ENCODE data around the gene GABRD.

The GABRD gene

DNA sequence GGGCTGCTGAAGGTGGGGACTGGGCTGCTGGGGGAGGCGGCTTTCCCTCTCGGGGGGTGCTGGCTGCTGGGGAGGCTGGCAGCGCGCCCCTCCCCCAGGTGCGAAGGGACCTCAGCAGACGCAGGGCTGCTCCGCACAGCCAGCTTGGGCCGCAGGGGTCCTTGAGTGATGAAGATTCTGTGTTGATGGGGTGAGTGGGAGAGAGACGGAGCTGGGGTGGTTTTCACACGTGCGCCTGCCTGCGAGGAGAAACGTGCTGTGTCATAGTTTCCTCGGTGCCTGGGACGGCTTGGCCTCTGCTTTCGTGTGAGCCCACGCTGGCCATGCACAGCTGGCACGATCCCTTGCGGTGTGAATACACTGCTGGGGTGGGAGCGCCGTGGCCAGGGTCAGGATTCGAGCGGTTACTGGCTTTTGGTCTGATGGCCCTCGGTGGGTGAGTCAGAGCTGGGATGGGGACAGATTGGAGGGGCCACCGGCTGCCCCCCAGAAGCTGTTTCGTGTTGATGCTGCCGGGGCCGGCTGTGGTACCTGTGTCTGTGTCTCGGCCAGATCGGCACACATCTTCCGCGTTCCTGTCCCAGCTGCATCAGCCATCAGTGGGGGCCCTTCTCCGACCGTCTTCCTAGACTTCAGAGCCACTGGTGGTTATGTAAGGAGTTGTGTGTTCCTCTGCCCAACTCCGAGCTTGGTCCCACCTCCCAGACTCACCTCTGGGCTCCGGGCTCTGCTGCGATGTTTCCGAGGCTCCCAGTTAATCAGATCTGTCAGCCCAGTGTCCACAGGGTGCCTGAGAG is 56.0 kb downstream of the GABRD start:
- H3K27ac ChIP-seq (ENCODE audit: insufficient read depth, low read length, poor library complexity, severe bottlenecking), result no peak overlapping the region
- no peaks in the 10 kb centered on the region for H3K4me1 ChIP-seq (ENCODE audit: control insufficient read depth, insufficient read depth, low read length, poor library complexity, severe bottlenecking)
- peaks cover 3% of the 10 kb centered on the region for H3K9me3 ChIP-seq (ENCODE audit: control insufficient read depth, low read length)
- no peak overlapping the region for H3K4me3 ChIP-seq (ENCODE audit: insufficient read depth, low read depth, low read length, poor library complexity, severe bottlenecking)
- H3K36me3 ChIP-seq (ENCODE audit: control insufficient read depth, insufficient read depth, low read length), result peaks cover 6% of the 10 kb centered on the region
- no peaks in the 10 kb centered on the region for H3K27me3 ChIP-seq (replicated peaks; ENCODE audit: control insufficient read depth, insufficient read depth, low read length, poor library complexity, severe bottlenecking)
- DNase-seq, result no peak

DNA sequence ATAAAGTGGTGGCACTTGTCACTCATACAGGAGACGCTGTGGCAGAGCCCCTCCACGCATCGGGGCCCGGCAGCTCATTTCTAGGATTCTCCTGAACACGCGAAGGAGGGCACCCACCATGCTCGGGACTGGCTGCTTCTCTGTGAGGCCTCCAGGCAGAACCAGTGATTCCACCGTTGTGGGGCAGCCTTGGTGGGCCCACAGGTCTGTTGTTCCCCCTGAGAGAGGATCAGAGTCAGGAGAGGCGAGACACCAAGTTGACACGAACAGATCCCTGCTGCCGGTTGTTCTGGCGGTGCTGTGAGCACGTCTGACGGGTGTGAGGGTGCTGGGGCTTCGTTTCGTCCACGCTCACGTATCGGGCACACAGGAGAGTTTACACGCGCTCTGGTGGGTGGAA is 57.7 kb downstream of the GABRD start:
- H3K4me3 ChIP-seq (ENCODE audit: insufficient read depth, low read depth, low read length, poor library complexity, severe bottlenecking), result no peak overlapping the region

DNA sequence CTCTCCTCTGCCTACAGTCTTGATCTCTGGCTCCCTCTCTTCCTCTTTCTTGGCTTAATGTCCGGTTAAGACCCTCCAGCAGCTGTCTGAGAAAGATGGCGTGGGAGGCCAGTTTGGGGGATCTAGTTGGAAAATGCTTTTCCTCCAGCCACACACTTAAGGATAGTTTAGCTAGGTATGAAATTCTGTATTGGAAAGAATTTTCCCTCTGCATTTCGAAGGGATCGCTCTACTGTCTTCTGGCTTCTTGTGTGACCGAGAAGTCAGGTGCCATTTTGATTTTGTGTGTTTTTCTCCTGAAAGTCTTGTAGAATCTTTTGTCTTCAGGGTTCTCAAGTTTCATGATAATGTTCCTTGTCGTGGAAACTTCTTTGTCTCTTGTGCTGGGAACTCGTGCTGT is 59.0 kb downstream of the GABRD start:
- peaks cover 3% of the 10 kb centered on the region for H3K9me3 ChIP-seq (ENCODE audit: control insufficient read depth, low read length)
- no peaks in the 10 kb centered on the region for H3K27me3 ChIP-seq (replicated peaks; ENCODE audit: control insufficient read depth, insufficient read depth, low read length, poor library complexity, severe bottlenecking)
- no peak overlapping the region for H3K4me3 ChIP-seq (ENCODE audit: insufficient read depth, low read depth, low read length, poor library complexity, severe bottlenecking)
- no peak for DNase-seq
- H3K4me1 ChIP-seq (ENCODE audit: control insufficient read depth, insufficient read depth, low read length, poor library complexity, severe bottlenecking), result no peaks in the 10 kb centered on the region
- H3K27ac ChIP-seq (ENCODE audit: insufficient read depth, low read length, poor library complexity, severe bottlenecking), result no peak overlapping the region
- peaks cover 6% of the 10 kb centered on the region for H3K36me3 ChIP-seq (ENCODE audit: control insufficient read depth, insufficient read depth, low read length)

More for the DNA sequence above, 57.7 kb downstream of the GABRD start:
- H3K27me3 ChIP-seq (replicated peaks; ENCODE audit: control insufficient read depth, insufficient read depth, low read length, poor library complexity, severe bottlenecking), result no peaks in the 10 kb centered on the region
- no peaks in the 10 kb centered on the region for H3K4me1 ChIP-seq (ENCODE audit: control insufficient read depth, insufficient read depth, low read length, poor library complexity, severe bottlenecking)
- peaks cover 6% of the 10 kb centered on the region for H3K36me3 ChIP-seq (ENCODE audit: control insufficient read depth, insufficient read depth, low read length)
- H3K27ac ChIP-seq (ENCODE audit: insufficient read depth, low read length, poor library complexity, severe bottlenecking), result no peak overlapping the region
- DNase-seq, result no peak
- peaks cover 3% of the 10 kb centered on the region for H3K9me3 ChIP-seq (ENCODE audit: control insufficient read depth, low read length)

DNA sequence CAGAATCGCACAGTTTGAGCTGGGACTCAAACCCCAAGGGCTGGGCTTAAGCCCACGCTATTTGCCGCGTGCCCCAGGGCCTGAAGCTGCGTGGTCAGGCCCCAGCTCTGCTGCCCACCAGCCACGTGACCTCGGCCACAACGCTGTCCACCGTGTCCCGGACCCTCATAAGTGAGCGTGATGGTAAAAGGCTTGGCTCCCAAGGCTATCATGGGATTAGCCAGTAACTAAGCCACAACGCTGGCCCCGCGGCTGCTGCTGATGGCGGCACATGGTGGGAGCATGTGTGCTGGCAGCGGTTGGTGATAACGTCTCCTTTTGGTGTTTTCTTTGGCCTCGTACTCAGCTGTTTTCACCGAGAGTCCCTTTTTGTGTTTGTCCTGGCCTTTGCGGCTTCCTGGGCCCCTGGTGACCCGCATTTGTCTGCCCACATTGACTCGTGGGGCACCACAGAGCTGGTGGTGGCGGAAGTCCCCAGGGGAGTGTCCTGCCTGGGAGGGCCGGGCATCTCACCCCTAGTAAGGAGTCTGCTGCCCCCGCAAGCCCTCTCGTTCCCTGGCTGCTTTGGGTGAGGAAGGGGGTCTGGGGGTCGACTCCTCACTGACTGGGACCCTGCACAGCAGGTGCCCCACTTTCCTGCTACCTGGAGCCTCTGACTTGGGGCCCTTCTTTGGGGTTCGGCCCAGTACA is 60.4 kb downstream of the GABRD start:
- H3K27ac ChIP-seq (ENCODE audit: insufficient read depth, low read length, poor library complexity, severe bottlenecking), result no peak overlapping the region
- H3K36me3 ChIP-seq (ENCODE audit: control insufficient read depth, insufficient read depth, low read length), result peaks cover 6% of the 10 kb centered on the region
- peaks cover 3% of the 10 kb centered on the region for H3K9me3 ChIP-seq (ENCODE audit: control insufficient read depth, low read length)
- no peak overlapping the region for H3K4me3 ChIP-seq (ENCODE audit: insufficient read depth, low read depth, low read length, poor library complexity, severe bottlenecking)
- DNase-seq, result no peak
- H3K4me1 ChIP-seq (ENCODE audit: control insufficient read depth, insufficient read depth, low read length, poor library complexity, severe bottlenecking), result no peaks in the 10 kb centered on the region
- H3K27me3 ChIP-seq (replicated peaks; ENCODE audit: control insufficient read depth, insufficient read depth, low read length, poor library complexity, severe bottlenecking), result no peaks in the 10 kb centered on the region

DNA sequence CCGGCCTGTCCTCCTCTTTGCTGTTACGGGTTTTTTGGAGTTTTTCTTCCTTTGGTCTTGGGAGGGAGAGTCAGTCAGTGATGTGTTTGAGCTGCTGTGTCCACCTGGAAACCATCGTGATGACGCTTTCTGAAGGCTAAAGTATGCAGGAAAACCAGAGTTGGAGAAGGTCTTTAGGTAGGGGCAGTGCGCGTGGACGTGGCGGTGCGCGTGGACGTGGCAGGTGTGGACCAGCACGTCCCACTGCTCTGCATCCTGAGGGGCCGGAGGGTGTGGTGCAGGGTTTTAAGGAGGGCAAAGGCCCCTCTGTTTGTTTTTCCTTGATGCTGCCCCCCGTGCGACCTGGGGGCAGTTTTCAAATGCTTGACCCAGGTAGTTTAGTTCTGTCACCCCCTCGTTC is 61.0 kb downstream of the GABRD start:
- Histone ChIP-seq H3K4me1 (ENCODE audit: control insufficient read depth, insufficient read depth, low read length, poor library complexity, severe bottlenecking) (no peaks in the 10 kb centered on the region), H3K36me3 (ENCODE audit: control insufficient read depth, insufficient read depth, low read length) (peaks cover 6% of the 10 kb centered on the region), H3K27me3 (replicated peaks; ENCODE audit: control insufficient read depth, insufficient read depth, low read length, poor library complexity, severe bottlenecking) (no peaks in the 10 kb centered on the region), H3K27ac (ENCODE audit: insufficient read depth, low read length, poor library complexity, severe bottlenecking) (no peak overlapping the region), H3K4me3 (ENCODE audit: insufficient read depth, low read depth, low read length, poor library complexity, severe bottlenecking) (no peak overlapping the region), H3K9me3 (ENCODE audit: control insufficient read depth, low read length) (peaks cover 3% of the 10 kb centered on the region)
- DNase-seq, result no peak

Measured in effector memory CD4-positive, alpha-beta T cell (primary cell).